Endothelial cell of umbilical vein (primary cell): ENCODE measurements around the gene MIEF1. TPM values are rescaled to one million over a fixed set of nuclear protein-coding genes. Genes with fewer than 3 reads are reported as not detected.

Experiments used
- BruUV-seq: library from RNA; stranded (reverse); fragments of 400-500 nt; replicated peaks from 2 replicates; lab custom pipeline; 2021; lab: Mats Ljungman, UMichigan
- CTCF ChIA-PET: fragments of 300-600, 350-600 bp; sonication (Branson Sonifier 250); formaldehyde crosslinking; loops from one replicate; lab custom pipeline; 2021; ENCODE audit warnings: antibody characterized with exemption, inconsistent platforms; lab: Charles Lee
- POLR2A ChIA-PET: fragments of 300-600, 350-600 bp; sonication (Branson Sonifier 250); formaldehyde crosslinking; loops from one replicate; lab custom pipeline; 2021; ENCODE audit warnings: antibody characterized with exemption, inconsistent platforms; lab: Charles Lee
- DNase-seq: peaks from one replicate; pipeline ENCODE4 v3.0.0-alpha.2; 2011; ENCODE audit warnings: low read depth, low spot score
- FAIRE-seq: peaks from 2 replicates; lab custom pipeline; 2011; peaks lifted over from hg19 to GRCh38; lab: Jason Lieb, UNC
- H2AFZ ChIP-seq: 2 replicates; pipeline ENCODE4 v1.6.0; 2012; ENCODE audit warnings: low read depth, low read length, control low read depth, inconsistent platforms
- H3K27ac ChIP-seq: 2 replicates; pipeline ENCODE4 v1.5.1; 2011; ENCODE audit warnings: low read depth, mild to moderate bottlenecking, control low read depth, low read length, moderate library complexity; ENCODE audit not compliant: insufficient read depth
- H3K27me3 ChIP-seq, 2 experiments: 2 replicates each; pipeline versions ENCODE4 v1.6.0 to v1.6.1; 2011; ENCODE audit warnings: low read length in 2 of 2, mixed read lengths in 1 of 2; ENCODE audit not compliant: control insufficient read depth in 2 of 2, insufficient read depth in 2 of 2
- H3K36me3 ChIP-seq, 2 experiments: 2 replicates in 1 of 2; 3 replicates in 1 of 2; pipeline ENCODE4 v1.5.1; 2011; ENCODE audit warnings: low read length in 2 of 2, mild to moderate bottlenecking in 1 of 2, moderate library complexity in 1 of 2; ENCODE audit not compliant: control insufficient read depth in 2 of 2, insufficient read depth in 2 of 2; ENCODE audit errors: extremely low read depth in 1 of 2
- H3K4me1 ChIP-seq: 3 replicates; pipeline ENCODE4 v1.5.1; 2011; ENCODE audit warnings: mild to moderate bottlenecking, low read length; ENCODE audit not compliant: control insufficient read depth, insufficient read depth; ENCODE audit errors: extremely low read depth
- H3K4me2 ChIP-seq: 2 replicates; pipeline ENCODE4 v1.6.1; 2011; ENCODE audit warnings: low read length, control low read depth, mixed read lengths; ENCODE audit not compliant: insufficient read depth
- H3K4me3 ChIP-seq, 3 experiments: fragments of 200-600 bp in 1 of 3; sonication (generic), shearing (Covaris generic) in 1 of 3; replicated peaks in 1 of 3; 2 replicates each; pipeline ENCODE4 v1.5.1; 2011 to 2016; ENCODE audit warnings: control low read depth in 3 of 3, low read length in 3 of 3, mild to moderate bottlenecking in 2 of 3, inconsistent platforms in 1 of 3, low read depth in 1 of 3, moderate library complexity in 1 of 3; ENCODE audit not compliant: insufficient read depth in 1 of 3
- H3K79me2 ChIP-seq: 2 replicates; pipeline ENCODE4 v1.6.0; 2012; ENCODE audit warnings: low read length, inconsistent platforms; ENCODE audit not compliant: control insufficient read depth, insufficient read depth
- H3K9ac ChIP-seq: replicated peaks from 2 replicates; pipeline ENCODE3; 2011; ENCODE audit warnings: low read length, control low read depth; ENCODE audit not compliant: insufficient read depth; ENCODE audit errors: extremely low read depth
- H3K9me1 ChIP-seq: replicated peaks from 3 replicates; pipeline ENCODE4 v1.6.0; 2011; ENCODE audit warnings: mild to moderate bottlenecking, low read length; ENCODE audit not compliant: control insufficient read depth, insufficient read depth; ENCODE audit errors: extremely low read depth
- H3K9me3 ChIP-seq: replicated peaks from 2 replicates; pipeline ENCODE4 v1.5.1; 2012; ENCODE audit warnings: low read length, inconsistent platforms; ENCODE audit not compliant: control insufficient read depth, insufficient read depth
- H4K20me1 ChIP-seq: replicated peaks from 2 replicates; pipeline ENCODE3; 2011; ENCODE audit warnings: mild to moderate bottlenecking, low read length; ENCODE audit not compliant: control insufficient read depth, insufficient read depth; ENCODE audit errors: extremely low read depth
- CTCF ChIP-seq, 2 donors: IDR thresholded peaks; 1 replicate in 1 of 2; 2 replicates in 1 of 2; pipeline ENCODE4 v1.5.1; 2011; ENCODE audit warnings: low read length in 2 of 2, mild to moderate bottlenecking in 2 of 2, moderate library complexity in 2 of 2, control low read depth in 1 of 2, inconsistent platforms in 1 of 2, low read depth in 1 of 2; ENCODE audit not compliant: insufficient read depth in 1 of 2; ENCODE audit errors: extremely low read depth in 1 of 2
- EZH2 ChIP-seq: IDR thresholded peaks from 2 replicates; pipeline ENCODE4 v1.6.1; 2012; ENCODE audit warnings: borderline replicate concordance, low read depth, mild to moderate bottlenecking, moderate library complexity, low read length, inconsistent platforms; ENCODE audit not compliant: severe bottlenecking
- FOS ChIP-seq: IDR thresholded peaks from 2 replicates; pipeline ENCODE4 v1.6.1; 2011; ENCODE audit warnings: mild to moderate bottlenecking, low read length, moderate library complexity, borderline replicate concordance; ENCODE audit not compliant: insufficient read depth
- GATA2 ChIP-seq: IDR thresholded peaks from 2 replicates; pipeline ENCODE4 v1.7.0; 2011; ENCODE audit warnings: low read depth, mild to moderate bottlenecking, moderate library complexity, mixed read lengths, low read length; ENCODE audit not compliant: insufficient read length, insufficient read depth
- JUN ChIP-seq: IDR thresholded peaks from 2 replicates; pipeline ENCODE4 v1.6.1; 2011; ENCODE audit warnings: borderline replicate concordance, low read depth; ENCODE audit not compliant: insufficient read length, insufficient read depth
- MAX ChIP-seq: IDR thresholded peaks from 2 replicates; pipeline ENCODE4 v1.6.1; 2011; ENCODE audit not compliant: insufficient read depth, insufficient read length
- MYC ChIP-seq: IDR thresholded peaks from one replicate; pipeline ENCODE4 v1.6.1; 2011; ENCODE audit warnings: mild to moderate bottlenecking, low read depth, low read length
- POLR2A ChIP-seq: IDR thresholded peaks from 2 replicates; pipeline ENCODE4 v1.6.1; 2012; ENCODE audit warnings: low read depth, mild to moderate bottlenecking, control low read depth, low read length
- POLR2AphosphoS5 ChIP-seq: IDR thresholded peaks from 2 replicates; pipeline ENCODE4 v1.6.1; 2012; ENCODE audit warnings: low read depth, mild to moderate bottlenecking, control low read depth, low read length, moderate library complexity; ENCODE audit not compliant: insufficient read depth
- dilution Hi-C: fragments of 300-500 bp; cut with MboI; formaldehyde crosslinking; loops from one replicate; pipeline ENCODE4 v1.15.0; 2019; ENCODE audit warnings: low sequenced_read_pairs; ENCODE audit not compliant: extremely low pct_ligation_motif_present
- intact Hi-C: fragments of 100-400 bp; cut with micrococcal nuclease; formaldehyde crosslinking; loops from one replicate; pipeline ENCODE4 v1.10.0; 2022
- polyA plus RNA-seq, 4 experiments: library from polyadenylated mRNA; depleted of rRNA in 3 of 4; stranded (reverse) in 3 of 4; unstranded in 1 of 4; fragments of >200 nt; gene quantifications; 2 replicates each; pipeline versions ENCODE4 v1.2.1 to v1.2.3, GENCODE V29; 2011 to 2012; ENCODE audit warnings: missing spikeins in 1 of 4
- total RNA-seq: library from RNA; stranded (reverse); gene quantifications from 2 replicates; pipeline ENCODE4 v1.2.3, GENCODE V29; 2021

Gene MIEF1
- total and polyA plus RNA-seq, 2 donors (not counting 3 experiments of a cell fraction or from before 2014, with no cell fraction given) = 14.2 to 31.1 TPM

GRCh38 chr22:39488563-39489083 lies 13.5 kb upstream of the MIEF1 start:
- ChIA-PET CTCF (interaction anchor here (1.8 to 6.7 kb wide), 3 partner anchors 21 to 41 kb away, joined by 4 to 197 read pairs (median 49); partner anchors contain the start of gene RPS19BP1), POLR2A (no interaction called here)
- H3K79me2 ChIP-seq = no peaks in the 10 kb centered on the region
- BruUV-seq = no TSS peak
- H3K4me3 ChIP-seq = no peak overlapping the region
- H3K9me3 ChIP-seq = no peaks in the 10 kb centered on the region
- H3K27me3 ChIP-seq = no peaks in the 10 kb centered on the region
- FAIRE-seq (no peak), DNase-seq (no peak)
- TF ChIP-seq GATA2 = no peak
- no peak for TF ChIP-seq FOS
- TF ChIP-seq CTCF (IDR thresholded peaks at IDR 0.05; ENCODE audit: extremely low read depth in 1 of 2, insufficient read depth in 1 of 2, low read depth in 1 of 2, low read length in 2 of 2) = no peak
- no peak for TF ChIP-seq EZH2
- no peak for TF ChIP-seq POLR2A
- TF ChIP-seq MAX = no peak
- TF ChIP-seq POLR2AphosphoS5 = no peak
- no peak for TF ChIP-seq MYC
- TF ChIP-seq JUN = no peak
- H3K4me2 ChIP-seq = no peak overlapping the region
- H3K9ac ChIP-seq = no peak overlapping the region
- H3K4me1 ChIP-seq = no peaks in the 10 kb centered on the region
- no peaks in the 10 kb centered on the region for H3K36me3 ChIP-seq
- H4K20me1 ChIP-seq = no peaks in the 10 kb centered on the region
- H3K9me1 ChIP-seq = no peaks in the 10 kb centered on the region
- intact Hi-C loops = no loop called here
- H2AFZ ChIP-seq = no peak overlapping the region
- dilution Hi-C loops = no loop called here
- H3K27ac ChIP-seq = no peak overlapping the region
